Neural cell (in vitro differentiated cells): ENCODE results near the gene NECTIN4. TPM values are rescaled to one million over a fixed set of nuclear protein-coding genes. Genes with fewer than 3 reads are reported as not detected.

Experiments used
- H2AFZ ChIP-seq: fragments of 200-600, 300-800 bp; sonication (generic), shearing (Covaris generic); 2 replicates; pipeline ENCODE4 v1.6.0; 2014; ENCODE audit warnings: low read depth, mild to moderate bottlenecking, antibody characterized with exemption, low read length, moderate library complexity
- H3F3A ChIP-seq: fragments of 200-600 bp; shearing (Covaris generic); 2 replicates; pipeline ENCODE4 v1.6.1; 2016; ENCODE audit warnings: mild to moderate bottlenecking, moderate library complexity, mixed read lengths, antibody characterized with exemption, low read length; ENCODE audit not compliant: insufficient read depth, poor library complexity, severe bottlenecking
- H3K27ac ChIP-seq: fragments of 200-600, 300-800 bp; sonication (generic), shearing (Covaris generic); 2 replicates; pipeline ENCODE4 v1.5.1; 2014; ENCODE audit warnings: mild to moderate bottlenecking, low read length, moderate library complexity
- H3K27me3 ChIP-seq: fragments of 300-800, 200-600 bp; sonication (generic), shearing (Covaris generic); 2 replicates; pipeline ENCODE4 v1.6.0; 2014; ENCODE audit warnings: mild to moderate bottlenecking, low read depth, low read length, moderate library complexity; ENCODE audit not compliant: insufficient read depth
- H3K36me3 ChIP-seq: fragments of 300-800, 200-600 bp; sonication (generic), shearing (Covaris generic); 2 replicates; pipeline ENCODE4 v1.5.1; 2014; ENCODE audit warnings: mild to moderate bottlenecking, antibody characterized with exemption, low read length, moderate library complexity; ENCODE audit not compliant: insufficient read depth
- H3K4me2 ChIP-seq: fragments of 300-800, 200-600 bp; sonication (generic), shearing (Covaris generic); 2 replicates; pipeline ENCODE4 v1.6.0; 2014; ENCODE audit warnings: mild to moderate bottlenecking, low read length
- H3K4me3 ChIP-seq: fragments of 300-800, 200-600 bp; sonication (generic), shearing (Covaris generic); 2 replicates; pipeline ENCODE4 v1.5.1; 2014; ENCODE audit warnings: mild to moderate bottlenecking, low read length, moderate library complexity
- H3K79me2 ChIP-seq: fragments of 200-600 bp; shearing (Covaris generic); replicated peaks from 2 replicates; pipeline ENCODE4 v1.6.0; 2014; ENCODE audit warnings: mild to moderate bottlenecking, low read length, moderate library complexity; ENCODE audit not compliant: insufficient read depth
- H3K9ac ChIP-seq: fragments of 300-800, 200-600 bp; sonication (generic), shearing (Covaris generic); 2 replicates; pipeline ENCODE4 v1.6.1; 2016; ENCODE audit warnings: mild to moderate bottlenecking, low read length, mixed read lengths
- H3K9me2 ChIP-seq: fragments of 200-600 bp; shearing (Covaris generic); 2 replicates; pipeline ENCODE4 v1.6.1; 2016; ENCODE audit warnings: mild to moderate bottlenecking, low read length, mixed read lengths; ENCODE audit not compliant: insufficient read depth
- H3K9me3 ChIP-seq: fragments of 200-600, 300-800 bp; sonication (generic), shearing (Covaris generic); 2 replicates; pipeline ENCODE4 v1.6.1; 2016; ENCODE audit warnings: mild to moderate bottlenecking, mixed run types, low read length, moderate library complexity, mixed read lengths
- H4K20me1 ChIP-seq: fragments of 200-600 bp; shearing (Covaris generic); 2 replicates; pipeline ENCODE4 v1.6.1; 2016; ENCODE audit warnings: mild to moderate bottlenecking, mixed run types; ENCODE audit not compliant: insufficient read depth
- EP300 ChIP-seq: fragments of 450-650 bp; conservative IDR thresholded peaks from 2 replicates; pipeline ENCODE4 v1.6.1; 2014; ENCODE audit warnings: antibody characterized with exemption, mild to moderate bottlenecking, moderate library complexity; ENCODE audit not compliant: poor library complexity, severe bottlenecking
- EZH2 ChIP-seq: fragments of 200-600, 300-800 bp; shearing (Covaris generic), sonication (generic); IDR thresholded peaks from 2 replicates; pipeline ENCODE4 v1.6.1; 2014; ENCODE audit warnings: antibody characterized with exemption, low read length, borderline replicate concordance, mild to moderate bottlenecking; ENCODE audit not compliant: insufficient read depth, poor library complexity, severe bottlenecking
- MXI1 ChIP-seq: fragments of 450-650 bp; conservative IDR thresholded peaks from 2 replicates; pipeline ENCODE4 v1.6.1; 2014; ENCODE audit warnings: antibody characterized with exemption, mild to moderate bottlenecking; ENCODE audit not compliant: poor library complexity, severe bottlenecking
- POLR2AphosphoS5 ChIP-seq: IDR thresholded peaks from 2 replicates; pipeline ENCODE4 v1.6.1; 2012
- RAD21 ChIP-seq: fragments of 450-650 bp; conservative IDR thresholded peaks from 2 replicates; pipeline ENCODE4 v1.6.1; 2014; ENCODE audit warnings: antibody characterized with exemption, mild to moderate bottlenecking, moderate library complexity
- REST ChIP-seq: IDR thresholded peaks from 2 replicates; pipeline ENCODE4 v1.6.1; 2012; ENCODE audit warnings: borderline replicate concordance
- SMC3 ChIP-seq: fragments of 450-650 bp; conservative IDR thresholded peaks from 2 replicates; pipeline ENCODE4 v1.6.1; 2014; ENCODE audit warnings: antibody characterized with exemption, mild to moderate bottlenecking, moderate library complexity; ENCODE audit not compliant: poor library complexity
- TAF1 ChIP-seq: IDR thresholded peaks from 2 replicates; pipeline ENCODE4 v1.6.1; 2012; ENCODE audit warnings: low read depth
- polyA plus RNA-seq: library from polyadenylated mRNA; depleted of rRNA; stranded (reverse); fragments of >200 nt; gene quantifications from 2 replicates; pipeline ENCODE4 v1.2.3, GENCODE V29; 2014
- TF ChIP-seq, protein P1 (sequence below): fragments of 450-650 bp; IDR thresholded peaks from 2 replicates; pipeline ENCODE4 v1.5.1; 2014; ENCODE audit warnings: antibody characterized with exemption, mild to moderate bottlenecking, moderate library complexity; ENCODE audit not compliant: poor library complexity, severe bottlenecking

The NECTIN4 gene
- polyA plus RNA-seq, 1 donor from 2014 or later = not detected

DNA sequence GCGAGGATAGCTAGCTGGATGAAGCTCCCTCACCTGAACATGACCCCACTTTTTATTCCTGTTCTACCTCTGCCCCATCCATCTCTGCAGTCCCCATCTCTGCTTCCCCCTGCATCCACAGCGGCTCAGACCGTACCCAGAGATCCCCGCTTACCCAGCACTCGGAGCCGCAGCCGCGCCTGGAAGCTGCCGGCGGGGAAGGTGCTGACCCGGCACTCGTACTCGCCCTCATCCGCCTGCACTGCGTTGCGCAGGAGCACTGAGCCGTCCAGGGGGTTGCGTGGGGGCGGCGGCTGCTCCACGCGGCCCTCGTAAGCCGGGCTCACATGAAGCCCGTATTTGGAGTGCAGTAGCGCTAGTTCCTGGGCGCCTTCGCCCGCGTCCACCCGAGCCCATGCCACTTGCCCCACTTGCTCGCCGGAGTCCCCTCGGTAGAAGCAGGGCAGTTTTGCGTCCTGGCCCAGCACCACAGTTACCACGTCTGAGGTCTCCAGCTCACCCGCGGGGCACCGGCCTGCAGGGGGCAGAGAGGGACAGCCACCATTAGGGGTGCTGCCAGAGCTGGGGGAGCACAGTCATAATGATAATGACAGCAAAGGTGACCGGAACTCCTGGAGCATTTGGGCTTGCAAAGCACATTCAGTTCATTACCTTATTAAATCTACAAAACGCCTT lies 9.8 kb downstream of the NECTIN4 start:
- H3K27me3 ChIP-seq = no peaks in the 10 kb centered on the region
- H3K9me3 ChIP-seq = no peaks in the 10 kb centered on the region
- H3F3A ChIP-seq = no peaks in the 10 kb centered on the region
- H3K9ac ChIP-seq = no peak overlapping the region
- H4K20me1 ChIP-seq = no peaks in the 10 kb centered on the region
- no peak for TF ChIP-seq SMC3
- TF ChIP-seq MXI1 = no peak
- TF ChIP-seq REST = no peak
- TF ChIP-seq, protein P1, sequence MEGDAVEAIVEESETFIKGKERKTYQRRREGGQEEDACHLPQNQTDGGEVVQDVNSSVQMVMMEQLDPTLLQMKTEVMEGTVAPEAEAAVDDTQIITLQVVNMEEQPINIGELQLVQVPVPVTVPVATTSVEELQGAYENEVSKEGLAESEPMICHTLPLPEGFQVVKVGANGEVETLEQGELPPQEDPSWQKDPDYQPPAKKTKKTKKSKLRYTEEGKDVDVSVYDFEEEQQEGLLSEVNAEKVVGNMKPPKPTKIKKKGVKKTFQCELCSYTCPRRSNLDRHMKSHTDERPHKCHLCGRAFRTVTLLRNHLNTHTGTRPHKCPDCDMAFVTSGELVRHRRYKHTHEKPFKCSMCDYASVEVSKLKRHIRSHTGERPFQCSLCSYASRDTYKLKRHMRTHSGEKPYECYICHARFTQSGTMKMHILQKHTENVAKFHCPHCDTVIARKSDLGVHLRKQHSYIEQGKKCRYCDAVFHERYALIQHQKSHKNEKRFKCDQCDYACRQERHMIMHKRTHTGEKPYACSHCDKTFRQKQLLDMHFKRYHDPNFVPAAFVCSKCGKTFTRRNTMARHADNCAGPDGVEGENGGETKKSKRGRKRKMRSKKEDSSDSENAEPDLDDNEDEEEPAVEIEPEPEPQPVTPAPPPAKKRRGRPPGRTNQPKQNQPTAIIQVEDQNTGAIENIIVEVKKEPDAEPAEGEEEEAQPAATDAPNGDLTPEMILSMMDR = no peak
- no peak for TF ChIP-seq RAD21
- no peak for TF ChIP-seq TAF1
- TF ChIP-seq EP300 = no peak
- TF ChIP-seq EZH2 = no peak
- TF ChIP-seq POLR2AphosphoS5 = no peak
- no peak overlapping the region for H2AFZ ChIP-seq
- no peaks in the 10 kb centered on the region for H3K36me3 ChIP-seq
- H3K79me2 ChIP-seq = no peaks in the 10 kb centered on the region
- no peak overlapping the region for H3K27ac ChIP-seq
- no peak overlapping the region for H3K4me3 ChIP-seq
- H3K9me2 ChIP-seq = no peaks in the 10 kb centered on the region
- H3K4me2 ChIP-seq = no peak overlapping the region

- Histone ChIP-seq H2AFZ (no peak overlapping the region), H4K20me1 (no peaks in the 10 kb centered on the region), H3K79me2 (no peaks in the 10 kb centered on the region), H3K9me3 (no peaks in the 10 kb centered on the region), H3K9ac (no peak overlapping the region), H3K4me2 (no peak overlapping the region), H3K4me3 (no peak overlapping the region), H3K9me2 (no peaks in the 10 kb centered on the region), H3K27me3 (no peaks in the 10 kb centered on the region), H3K36me3 (no peaks in the 10 kb centered on the region), H3K27ac (no peak overlapping the region), H3F3A (no peaks in the 10 kb centered on the region)
- TF ChIP-seq REST (no peak), TAF1 (no peak), POLR2AphosphoS5 (no peak)
- TF ChIP-seq, protein P1 = no peak
These were observed 11.9 kb downstream of the NECTIN4 start for GRCh38 chr1:161077426-161077825.
